D721Med (cell line): ENCODE results near the gene CDH13.

ENCODE experiments used
- DNase-seq: peaks from one replicate; pipeline ENCODE4 v3.0.0; 2011; ENCODE audit warnings: low spot score; ENCODE audit not compliant: insufficient read length
- FAIRE-seq: peaks from 2 replicates; lab custom pipeline; 2011; peaks lifted over from hg19 to GRCh38; lab: Jason Lieb, UNC
- CTCF ChIP-seq: IDR thresholded peaks from 2 replicates; pipeline ENCODE4 v1.5.1; 2012; ENCODE audit warnings: mild to moderate bottlenecking, control low read depth; ENCODE audit not compliant: insufficient read depth; ENCODE audit errors: missing control alignments

CDH13 gene

GRCh38 chr16:83482545-83483162 lies 855.9 kb downstream of the CDH13 start:
- no peak for FAIRE-seq
- no peak for TF ChIP-seq CTCF
- no peak for DNase-seq

GRCh38 chr16:83490073-83490472 lies 863.3 kb downstream of the CDH13 start:
- no peak for DNase-seq
- no peak for FAIRE-seq
- no peak for TF ChIP-seq CTCF

- DNase-seq, result no peak
- no peak for FAIRE-seq
- no peak for TF ChIP-seq CTCF
Observed at GRCh38 chr16:83494459-83494858, 867.7 kb downstream of the CDH13 start.

GRCh38 chr16:83501481-83501880 lies 874.7 kb downstream of the CDH13 start:
- no peak for TF ChIP-seq CTCF
- no peak for DNase-seq
- no peak for FAIRE-seq

- DNase-seq (no peak), FAIRE-seq (no peak)
- no peak for TF ChIP-seq CTCF
Observed at GRCh38 chr16:83508295-83508694, 881.5 kb downstream of the CDH13 start.

- TF ChIP-seq CTCF, result no peak
- no peak for DNase-seq
- FAIRE-seq, result no peak
Observed at GRCh38 chr16:83509316-83509715, 882.5 kb downstream of the CDH13 start.

- TF ChIP-seq CTCF, result no peak
- no peak for DNase-seq
- FAIRE-seq, result no peak
Observed at GRCh38 chr16:83510906-83511305, 884.1 kb downstream of the CDH13 start.
